Tibial artery (tissue), 4 donors: Measurements from ENCODE around the gene DNAH14.

ENCODE experiments used
- DNase-seq, 2 donors: peaks; one replicate each; pipeline ENCODE4 v3.0.0-alpha.2; 2019
- H3K27ac ChIP-seq, 2 donors: fragments of 200-600 bp; sonication (generic) in 1 of 2; 1 replicate in 1 of 2; 2 replicates in 1 of 2; pipeline ENCODE4 v1.5.1; 2018 to 2019; ENCODE audit warnings: mild to moderate bottlenecking in 1 of 2
- H3K27me3 ChIP-seq, 2 donors: fragments of 200-600 bp; sonication (generic) in 1 of 2; one replicate each; pipeline versions ENCODE4 v1.5.1 to v1.6.0; 2016 to 2019
- H3K36me3 ChIP-seq, 3 donors: fragments of 200-600 bp; sonication (generic) in 2 of 3; one replicate each; pipeline ENCODE4 v1.5.1; 2016 to 2019; ENCODE audit warnings: mild to moderate bottlenecking in 2 of 3
- H3K4me1 ChIP-seq, 4 donors: fragments of 200-600 bp; sonication (generic) in 2 of 4; 1 replicate in 3 of 4; 2 replicates in 1 of 4; pipeline ENCODE4 v1.5.1; 2016 to 2019
- H3K4me3 ChIP-seq, 2 donors: fragments of 200-600 bp; sonication (generic) in 1 of 2; 1 replicate in 1 of 2; 2 replicates in 1 of 2; pipeline ENCODE4 v1.5.1; 2018 to 2019; ENCODE audit warnings: mild to moderate bottlenecking in 2 of 2
- H3K9me3 ChIP-seq, 3 donors: fragments of 200-600 bp; sonication (generic) in 1 of 3; one replicate each; pipeline ENCODE4 v1.5.1; 2016 to 2019
- intact Hi-C: fragments of 100-400 bp; cut with DNase I; formaldehyde crosslinking; loops from one replicate; pipeline ENCODE4 v1.15.0; 2023; ENCODE audit warnings: low total_unique reads
- TF ChIP-seq, protein P1 (sequence below), 2 experiments: fragments of 200-600 bp in 1 of 2; fragments of 450-650 bp in 1 of 2; IDR thresholded peaks; one replicate each; pipeline ENCODE4 v1.5.1; 2017 to 2019; ENCODE audit warnings: antibody characterized with exemption in 2 of 2, mild to moderate bottlenecking in 1 of 2, moderate library complexity in 1 of 2

The DNAH14 gene

GRCh38 chr1:225366552-225366951 lies 437.1 kb downstream of the DNAH14 start:
- Histone ChIP-seq H3K36me3 (no peaks in the 10 kb centered on the region), H3K27me3 (no peaks in the 10 kb centered on the region), H3K4me3 (no peak overlapping the region), H3K4me1 (no peaks in the 10 kb centered on the region), H3K9me3 (no peaks in the 10 kb centered on the region), H3K27ac (no peak overlapping the region)
- TF ChIP-seq, protein P1, sequence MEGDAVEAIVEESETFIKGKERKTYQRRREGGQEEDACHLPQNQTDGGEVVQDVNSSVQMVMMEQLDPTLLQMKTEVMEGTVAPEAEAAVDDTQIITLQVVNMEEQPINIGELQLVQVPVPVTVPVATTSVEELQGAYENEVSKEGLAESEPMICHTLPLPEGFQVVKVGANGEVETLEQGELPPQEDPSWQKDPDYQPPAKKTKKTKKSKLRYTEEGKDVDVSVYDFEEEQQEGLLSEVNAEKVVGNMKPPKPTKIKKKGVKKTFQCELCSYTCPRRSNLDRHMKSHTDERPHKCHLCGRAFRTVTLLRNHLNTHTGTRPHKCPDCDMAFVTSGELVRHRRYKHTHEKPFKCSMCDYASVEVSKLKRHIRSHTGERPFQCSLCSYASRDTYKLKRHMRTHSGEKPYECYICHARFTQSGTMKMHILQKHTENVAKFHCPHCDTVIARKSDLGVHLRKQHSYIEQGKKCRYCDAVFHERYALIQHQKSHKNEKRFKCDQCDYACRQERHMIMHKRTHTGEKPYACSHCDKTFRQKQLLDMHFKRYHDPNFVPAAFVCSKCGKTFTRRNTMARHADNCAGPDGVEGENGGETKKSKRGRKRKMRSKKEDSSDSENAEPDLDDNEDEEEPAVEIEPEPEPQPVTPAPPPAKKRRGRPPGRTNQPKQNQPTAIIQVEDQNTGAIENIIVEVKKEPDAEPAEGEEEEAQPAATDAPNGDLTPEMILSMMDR (IDR thresholded peaks at IDR 0.05) = no peak
- DNase-seq = no peak
- intact Hi-C loops = no loop called here

- no peaks in the 10 kb centered on the region for H3K9me3 ChIP-seq
- DNase-seq = no peak
- no peak overlapping the region for H3K4me3 ChIP-seq
- no peaks in the 10 kb centered on the region for H3K4me1 ChIP-seq
- H3K36me3 ChIP-seq = no peaks in the 10 kb centered on the region
- TF ChIP-seq, protein P1 (IDR thresholded peaks at IDR 0.05) = no peak
- intact Hi-C loops = no loop called here
- H3K27me3 ChIP-seq = no peaks in the 10 kb centered on the region
- no peak overlapping the region for H3K27ac ChIP-seq
Observed at GRCh38 chr1:225368036-225368552, 438.6 kb downstream of the DNAH14 start.

- no peak for DNase-seq
- H3K27ac ChIP-seq = no peak overlapping the region
- H3K9me3 ChIP-seq = no peaks in the 10 kb centered on the region
- intact Hi-C loops = no loop called here
- H3K4me1 ChIP-seq = no peaks in the 10 kb centered on the region
- TF ChIP-seq, protein P1 (IDR thresholded peaks at IDR 0.05) = no peak
- H3K36me3 ChIP-seq = no peaks in the 10 kb centered on the region
- no peak overlapping the region for H3K4me3 ChIP-seq
- no peaks in the 10 kb centered on the region for H3K27me3 ChIP-seq
Observed at GRCh38 chr1:225371366-225372010, 442.0 kb downstream of the DNAH14 start.

GRCh38 chr1:225373155-225373554 lies 443.7 kb downstream of the DNAH14 start:
- Histone ChIP-seq H3K36me3 (no peaks in the 10 kb centered on the region), H3K4me3 (no peak overlapping the region), H3K9me3 (no peaks in the 10 kb centered on the region), H3K27ac (no peak overlapping the region), H3K27me3 (no peaks in the 10 kb centered on the region), H3K4me1 (no peaks in the 10 kb centered on the region)
- DNase-seq = no peak
- intact Hi-C loops = no loop called here
- TF ChIP-seq, protein P1 (IDR thresholded peaks at IDR 0.05) = no peak

DNA sequence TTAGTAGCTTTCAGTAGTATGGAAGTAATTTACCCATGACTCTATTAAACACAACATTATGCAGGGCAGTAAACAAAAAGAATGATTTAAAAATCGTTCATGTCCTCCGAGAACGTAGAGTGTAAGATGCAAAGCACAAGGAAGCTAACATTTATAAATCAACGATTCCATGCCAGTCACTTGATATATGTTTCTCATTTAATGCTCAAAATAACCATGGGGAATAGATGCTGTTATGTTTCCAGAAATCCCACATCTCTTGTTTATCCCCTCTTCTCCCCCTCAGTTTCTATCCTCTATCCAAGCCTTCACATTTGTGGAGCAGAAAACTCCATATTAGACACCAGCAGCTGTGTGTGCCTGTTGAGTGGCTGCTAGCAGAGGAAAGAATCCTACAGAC lies 445.5 kb downstream of the DNAH14 start:
- Histone ChIP-seq H3K4me3 (no peak overlapping the region), H3K27ac (no peak overlapping the region), H3K9me3 (no peaks in the 10 kb centered on the region), H3K27me3 (no peaks in the 10 kb centered on the region), H3K4me1 (no peaks in the 10 kb centered on the region), H3K36me3 (no peaks in the 10 kb centered on the region)
- TF ChIP-seq, protein P1 (IDR thresholded peaks at IDR 0.05) = no peak
- intact Hi-C loops = no loop called here
- no peak for DNase-seq
